Activated CD8-positive, alpha-beta T cell treated with anti-CD3 and anti-CD28 coated beads for 36 hours (primary cell): ENCODE results near the gene GREB1. TPM values are rescaled to one million over a fixed set of nuclear protein-coding genes. Genes with fewer than 3 reads are reported as not detected.

ENCODE experiments used
- ATAC-seq: fragments of 200-7000 bp; cut with Tn5 transposase; one replicate; pipeline ENCODE4 v1.10.0; 2021; ENCODE audit warnings: mild to moderate bottlenecking, moderate library complexity
- CTCF ChIA-PET: fragments of 350-600 bp; sonication (Branson Sonifier 250); formaldehyde crosslinking; loops from one replicate; lab custom pipeline; 2021; ENCODE audit warnings: antibody characterized with exemption; lab: Charles Lee
- POLR2A ChIA-PET: fragments of 350-600 bp; sonication (Branson Sonifier 250); formaldehyde crosslinking; loops from one replicate; lab custom pipeline; 2021; ENCODE audit warnings: antibody characterized with exemption; lab: Charles Lee
- DNase-seq: peaks from one replicate; pipeline ENCODE4 v3.0.0-alpha.2; 2020
- H3K27ac Mint-ChIP-seq: one replicate; pipeline ENCODE4 v1.8.0; 2021; ENCODE audit warnings: mild to moderate bottlenecking, mixed read lengths
- H3K27me3 Mint-ChIP-seq: one replicate; pipeline ENCODE4 v1.8.0; 2021; ENCODE audit warnings: mixed read lengths
- H3K36me3 Mint-ChIP-seq: one replicate; pipeline ENCODE4 v1.8.0; 2021; ENCODE audit warnings: low read depth, mixed read lengths
- H3K4me1 Mint-ChIP-seq: one replicate; pipeline ENCODE4 v1.8.0; 2021; ENCODE audit warnings: low read depth, mixed read lengths
- H3K4me3 Mint-ChIP-seq: one replicate; pipeline ENCODE4 v1.8.0; 2021; ENCODE audit warnings: mild to moderate bottlenecking, moderate library complexity, mixed read lengths
- H3K9me3 Mint-ChIP-seq: one replicate; pipeline ENCODE4 v1.8.0; 2021; ENCODE audit warnings: mixed read lengths
- CTCF ChIP-seq: fragments of 200-600 bp; IDR thresholded peaks from one replicate; pipeline ENCODE4 v1.8.0; 2022; ENCODE audit warnings: antibody characterized with exemption, mild to moderate bottlenecking
- intact Hi-C: fragments of 100-400 bp; cut with micrococcal nuclease; formaldehyde crosslinking; loops from one replicate; pipeline ENCODE4 v1.10.0; 2022
- total RNA-seq, 2 experiments: library from RNA; stranded (reverse); gene quantifications; one replicate each; pipeline ENCODE4 v1.2.3, GENCODE V29; 2021

GREB1 gene
- total RNA-seq, 2 experiments from 2014 or later = 1.5 TPM

- Mint-ChIP-seq H3K9me3 (no peaks in the 10 kb centered on the region), H3K4me1 (peaks cover 14% of the 10 kb centered on the region), H3K27ac (no peak overlapping the region), H3K27me3 (peaks cover 1% of the 10 kb centered on the region), H3K4me3 (no peak overlapping the region), H3K36me3 (no peaks in the 10 kb centered on the region)
- DNase-seq (no peak), ATAC-seq (no peak)
- intact Hi-C loops = loop anchor here (5.0 to 10.0 kb wide), 2 partner anchors 345 to 747 kb away; no protein-coding TSS in a partner anchor
- ChIA-PET POLR2A (interaction anchor here (0.6 to 1.2 kb wide), 3 partner anchors 9 to 449 kb away, joined by 3 to 4 read pairs (median 3); a partner anchor contains a TSS), CTCF (interaction anchor here (1.0 to 8.6 kb wide), 36 partner anchors 8 to 749 kb away, joined by 3 to 156 read pairs (median 7); partner anchors contain the start of genes E2F6 and GREB1)
- TF ChIP-seq CTCF = no peak
Observed at GRCh38 chr2:11581797-11582611, 48.2 kb downstream of the GREB1 start.

GRCh38 chr2:11582612-11582861, 48.7 kb downstream of the GREB1 start:
- DNase-seq (no peak), ATAC-seq (no peak)
- POLR2A ChIA-PET = interaction anchor here (0.6 to 1.2 kb wide), 4 partner anchors 9 to 450 kb away, joined by 3 to 4 read pairs (median 3); partner anchors contain the start of gene E2F6
- Mint-ChIP-seq H3K4me3 (no peak overlapping the region), H3K27me3 (peaks cover 1% of the 10 kb centered on the region), H3K27ac (no peak overlapping the region), H3K4me1 (peaks cover 14% of the 10 kb centered on the region), H3K9me3 (no peaks in the 10 kb centered on the region), H3K36me3 (no peaks in the 10 kb centered on the region)
- intact Hi-C loops = loop anchor here (5.0 to 10.0 kb wide), 2 partner anchors 345 to 748 kb away; no protein-coding TSS in a partner anchor
- CTCF ChIA-PET = interaction anchor here (1.0 to 8.6 kb wide), 35 partner anchors 9 to 749 kb away, joined by 3 to 156 read pairs (median 7); partner anchors contain the start of genes E2F6 and GREB1
- no peak for TF ChIP-seq CTCF

GRCh38 chr2:11582862-11583752, 49.3 kb downstream of the GREB1 start:
- H3K9me3 Mint-ChIP-seq = no peaks in the 10 kb centered on the region
- TF ChIP-seq CTCF = peak; percentile 95
- ChIA-PET CTCF (interaction anchor here (0.8 to 8.6 kb wide), 43 partner anchors 8 to 763 kb away, joined by 3 to 156 read pairs (median 6); partner anchors contain the start of genes E2F6 and GREB1), POLR2A (interaction anchor here (0.6 to 1.2 kb wide), 6 partner anchors 10 to 450 kb away, joined by 3 to 4 read pairs (median 3); partner anchors contain the start of gene E2F6)
- H3K4me1 Mint-ChIP-seq = peaks cover 14% of the 10 kb centered on the region
- ATAC-seq (no peak), DNase-seq (peak; percentile 80)
- H3K36me3 Mint-ChIP-seq = no peaks in the 10 kb centered on the region
- no peak overlapping the region for H3K27ac Mint-ChIP-seq
- H3K4me3 Mint-ChIP-seq = no peak overlapping the region
- intact Hi-C loops = loop anchor here (5.0 to 10.0 kb wide), 2 partner anchors 346 to 748 kb away; no protein-coding TSS in a partner anchor
- H3K27me3 Mint-ChIP-seq = peaks cover 1% of the 10 kb centered on the region

GRCh38 chr2:11583840-11584524, 50.1 kb downstream of the GREB1 start:
- intact Hi-C loops = loop anchor here (1.0 to 10.0 kb wide), 4 partner anchors 106 to 749 kb away; no protein-coding TSS in a partner anchor
- Mint-ChIP-seq H3K36me3 (no peaks in the 10 kb centered on the region), H3K9me3 (no peaks in the 10 kb centered on the region), H3K27me3 (peaks cover 1% of the 10 kb centered on the region), H3K4me1 (peaks cover 14% of the 10 kb centered on the region), H3K27ac (no peak overlapping the region), H3K4me3 (no peak overlapping the region)
- DNase-seq (peak; percentile 97), ATAC-seq (peak; percentile 95)
- ChIA-PET CTCF (interaction anchor here (0.7 to 8.6 kb wide), 41 partner anchors 10 to 895 kb away, joined by 3 to 156 read pairs (median 5); partner anchors contain the start of genes E2F6 and SLC66A3), POLR2A (interaction anchor here (0.6 to 1.2 kb wide), 2 partner anchors 118 to 451 kb away, joined by 3 read pairs; partner anchors contain the start of gene E2F6)
- TF ChIP-seq CTCF = peak; percentile 80
